Adipose tissue (tissue), 3 donors: ENCODE data around the gene HHIPL1. TPM values are rescaled to one million over a fixed set of nuclear protein-coding genes. Genes with fewer than 3 reads are reported as not detected.

Experiments
- H3K27ac ChIP-seq: one replicate; pipeline ENCODE4 v1.5.1; 2013; ENCODE audit warnings: low read depth, low read length
- WGBS, 3 donors: extraction: QIAGEN DNeasy Blood & Tissue Kit; methylation state at CpG; one replicate each; pipeline ENCODE4 v1.1.7; 2013; 5-methylcytosine and 5-hydroxymethylcytosine counted together
- polyA plus RNA-seq, 3 donors: library from polyadenylated mRNA; stranded (reverse); fragments of 200-250 nt; gene quantifications; one replicate each; pipeline ENCODE4 v1.2.3, GENCODE V29; 2013
- donor health status: healthy with polysubstance abuse.
- donor health status: Bipolar disorder and iron deficiency.
- donor health status: healthy.

HHIPL1 gene
- polyA plus RNA-seq, 3 donors: 0.16 to 1.1 (median 0.90) TPM

DNA sequence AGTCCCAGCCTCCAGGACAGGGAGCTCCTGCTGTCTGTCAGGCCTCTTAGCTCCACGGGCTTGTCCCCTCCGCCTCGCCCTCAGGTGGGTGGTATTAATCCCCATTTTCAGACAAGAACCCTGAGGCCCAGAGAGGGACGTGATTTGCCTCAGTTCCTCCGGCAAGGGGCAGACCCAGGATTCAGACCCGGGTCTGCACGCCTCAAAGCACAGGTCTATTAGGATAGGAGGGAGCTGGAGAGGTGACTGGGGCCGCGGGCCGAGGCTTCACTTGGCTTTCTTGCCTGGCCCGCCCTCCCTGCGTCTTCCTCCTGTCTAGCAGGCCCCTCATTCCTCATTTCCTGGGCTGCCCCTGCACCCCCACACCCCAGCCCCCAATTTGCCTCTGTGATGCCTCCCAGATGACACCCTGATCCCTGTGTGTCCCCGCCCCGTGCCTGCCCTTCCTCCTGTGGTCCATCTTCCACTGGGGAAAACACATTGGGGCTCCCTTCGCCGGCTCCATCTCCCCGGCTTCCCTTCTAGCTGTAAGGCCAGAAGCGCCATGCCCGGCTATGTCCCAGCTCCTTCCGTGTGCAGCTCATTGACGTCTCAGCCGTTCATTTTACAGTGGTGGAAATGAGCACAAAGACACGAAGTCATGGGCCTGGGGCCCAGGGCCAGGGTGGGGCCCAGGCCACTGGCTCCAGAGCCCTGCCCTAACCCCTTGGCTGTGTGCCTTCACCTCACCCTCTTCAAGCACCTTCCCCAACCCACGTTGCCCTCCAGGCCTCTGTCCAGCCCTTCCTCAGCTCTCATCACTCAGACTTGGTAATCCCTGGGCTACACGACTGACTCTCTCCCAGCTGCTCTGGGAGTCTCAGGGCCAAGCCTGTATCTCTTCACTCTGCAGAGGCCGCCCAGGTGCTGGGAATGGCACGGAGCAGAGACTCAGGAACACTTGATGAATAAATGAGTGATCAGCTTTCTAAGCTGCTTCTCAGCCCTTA is 23.7 kb downstream of the HHIPL1 start:
- 84 to 88% (median 86%) methylated on average over 27 of the region's 27 CpGs for WGBS, 3 donors

GRCh38 chr14:99670361-99671234 is 25.7 kb downstream of the HHIPL1 start:
- no peak overlapping the region for H3K27ac ChIP-seq
- WGBS, 3 donors: 72 to 78% (median 76%) methylated on average over 14 of the region's 14 CpGs

More for the DNA sequence above, 23.7 kb downstream of the HHIPL1 start:
- no peak overlapping the region for H3K27ac ChIP-seq

DNA sequence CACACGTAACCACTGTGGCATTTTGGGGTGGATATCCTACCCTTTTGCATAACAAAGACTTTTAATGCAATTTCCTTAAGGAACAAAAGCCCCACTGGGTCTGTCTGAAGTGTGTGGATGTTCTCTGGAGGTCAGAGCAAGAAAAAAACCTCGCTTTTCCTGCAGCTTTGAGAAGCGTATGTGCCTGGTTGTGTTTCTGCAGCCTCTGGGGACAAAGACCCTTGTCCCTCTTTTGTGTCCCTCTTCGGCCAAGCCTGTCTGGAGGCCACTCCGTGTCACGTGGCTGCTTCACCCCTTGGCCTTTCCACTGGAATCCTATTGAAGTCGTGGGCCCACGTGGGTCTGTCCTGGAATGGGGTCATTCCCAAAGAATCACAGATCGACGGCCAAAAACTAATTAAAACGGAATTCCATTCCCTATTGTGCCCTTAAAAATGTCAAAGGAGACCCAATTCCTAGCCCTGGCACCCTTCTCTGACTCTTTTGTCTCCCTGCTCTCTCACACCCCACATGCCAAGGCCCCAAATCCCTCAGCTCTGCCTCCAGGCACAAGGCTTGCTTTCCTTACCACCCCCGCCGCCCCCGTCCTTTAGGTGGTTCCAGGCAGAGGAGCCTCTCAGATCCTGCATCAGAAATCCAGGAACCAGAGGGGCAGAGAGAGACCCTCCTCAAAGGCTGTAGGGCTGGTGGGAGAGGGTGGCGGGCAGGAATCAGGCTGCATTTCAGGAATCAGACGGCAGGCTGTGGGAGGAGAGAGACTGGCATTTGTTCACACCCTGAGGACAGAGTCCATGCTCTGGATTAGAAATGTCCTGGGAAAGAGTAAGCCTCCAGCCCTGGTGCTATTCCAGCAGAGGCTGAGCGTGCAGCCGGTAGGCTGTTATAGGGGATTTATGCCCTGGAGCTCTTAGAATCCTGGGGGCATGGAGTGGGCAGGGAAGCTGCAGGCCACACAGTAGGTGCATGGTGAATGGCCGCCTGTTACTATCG is 26.6 kb downstream of the HHIPL1 start:
- 68 to 77% (median 76%) methylated on average over 20 of the region's 20 CpGs for WGBS, 3 donors
- H3K27ac ChIP-seq: no peak overlapping the region

DNA sequence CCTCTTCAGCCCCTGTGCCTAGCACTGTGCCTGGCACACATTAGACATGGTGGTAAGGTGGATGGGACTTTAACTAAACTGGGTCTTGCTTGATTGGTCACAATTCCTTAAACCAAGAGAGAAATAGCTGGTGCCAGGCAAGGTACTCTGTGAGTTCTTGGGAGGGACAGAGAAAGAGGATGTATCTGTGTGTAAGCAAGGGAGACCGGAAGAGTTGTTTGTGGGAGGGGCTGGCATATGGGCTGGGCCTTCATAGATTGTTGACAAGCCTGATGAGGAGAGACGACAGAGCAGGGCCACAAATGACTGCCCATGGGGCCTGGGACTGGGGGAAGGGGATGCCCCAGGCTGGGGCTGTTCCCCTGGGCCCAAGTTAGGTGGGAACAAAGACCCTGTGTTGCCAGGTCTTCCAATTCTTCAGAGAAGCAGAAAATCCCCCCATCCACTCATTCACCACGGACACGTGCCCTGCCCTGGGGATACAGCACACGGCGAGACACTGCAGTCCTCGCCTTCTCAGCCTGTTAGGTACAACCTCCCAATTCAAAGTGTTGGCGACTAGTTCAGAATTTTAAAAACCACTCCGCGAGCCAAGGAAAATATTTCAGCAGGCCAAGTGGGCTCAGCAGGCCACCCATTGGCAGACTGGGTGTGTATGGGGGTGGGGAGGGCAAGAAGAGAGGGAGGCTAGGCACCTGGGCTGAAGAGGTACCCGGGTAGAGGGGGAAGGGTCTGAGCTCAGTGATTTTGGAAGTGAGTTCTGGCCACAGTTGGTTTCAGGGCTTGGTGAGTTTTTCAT is 27.8 kb downstream of the HHIPL1 start:
- 73 to 85% (median 79%) methylated on average over 11 of the region's 11 CpGs for WGBS, 3 donors
- H3K27ac ChIP-seq: no peak overlapping the region

DNA sequence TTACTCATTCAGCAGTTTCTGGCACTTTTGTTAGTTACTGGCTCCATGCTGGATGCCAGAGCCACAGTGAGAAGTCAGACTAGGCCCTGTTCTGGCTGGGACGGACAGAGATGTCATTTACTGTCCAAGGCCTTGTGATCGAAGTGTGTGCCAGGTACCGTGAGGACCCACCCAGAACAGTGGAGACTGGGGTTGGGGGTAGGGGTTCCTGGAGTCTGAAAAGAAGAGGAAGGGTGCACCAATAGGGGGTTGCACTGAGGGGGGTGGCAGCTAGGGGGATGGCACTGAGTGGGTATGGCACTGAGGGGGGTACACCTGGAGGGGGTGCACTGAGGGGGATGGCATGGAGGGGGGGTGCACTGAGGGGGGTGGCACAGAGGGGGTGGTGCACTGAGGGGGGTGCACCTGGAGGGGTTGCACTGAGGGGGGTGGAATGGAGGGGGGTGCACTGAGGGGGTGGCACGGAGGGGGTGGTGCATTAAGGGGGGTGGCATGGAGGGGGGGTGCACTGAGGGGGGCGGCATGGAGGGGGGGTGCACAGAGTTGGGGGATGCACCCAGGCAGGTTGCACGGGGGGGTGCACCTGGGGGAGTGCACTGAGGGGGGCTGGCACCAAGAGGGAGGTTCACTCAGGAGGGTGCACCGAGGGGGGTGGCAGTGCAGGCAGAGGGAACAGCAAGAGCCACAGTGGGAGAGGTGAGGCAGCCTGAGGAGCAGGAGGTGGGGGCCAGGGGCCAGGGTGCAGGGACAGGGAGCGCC is 28.6 kb downstream of the HHIPL1 start:
- no peak overlapping the region for H3K27ac ChIP-seq
- 76 to 83% (median 82%) methylated on average over 6 to 8 of the region's 8 CpGs for WGBS, 3 donors

- 89 to 94% (median 94%) methylated on average over 9 of the region's 9 CpGs for WGBS, 3 donors
- no peak overlapping the region for H3K27ac ChIP-seq
Observed at GRCh38 chr14:99674064-99674650, 29.2 kb downstream of the HHIPL1 start.

DNA sequence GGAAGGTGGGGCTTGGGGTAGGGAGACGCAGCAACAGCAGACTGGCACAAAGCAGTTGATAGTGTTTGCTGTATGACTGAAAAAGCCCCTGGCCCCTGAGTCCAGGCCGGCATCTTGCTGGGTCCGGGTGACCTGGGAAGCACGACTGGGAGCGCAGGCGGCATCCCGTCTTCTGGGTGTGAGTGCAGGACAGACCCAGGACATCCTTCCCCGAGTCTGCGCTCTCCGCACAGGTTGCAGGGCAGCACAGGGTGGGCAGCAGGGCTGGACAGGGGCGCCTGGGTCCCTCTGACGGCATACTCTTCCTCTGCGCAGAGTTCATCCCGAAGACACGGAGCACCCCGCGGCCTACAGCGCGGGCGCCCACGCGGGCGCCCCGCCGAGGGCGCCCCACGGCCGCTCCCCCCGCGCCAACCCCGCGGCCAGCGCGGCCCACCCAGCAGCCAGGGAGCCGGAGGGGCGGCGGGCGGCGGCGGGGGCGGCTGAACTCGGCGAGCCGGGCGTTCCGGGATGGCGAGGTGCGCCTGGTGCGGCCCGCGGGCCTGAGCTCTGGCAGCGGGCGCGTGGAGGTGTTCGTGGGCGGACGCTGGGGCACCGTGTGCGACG is 29.9 kb downstream of the HHIPL1 start:
- 46 to 64% (median 58%) methylated on average over 41 to 60 of the region's 60 CpGs for WGBS, 3 donors
- no peak overlapping the region for H3K27ac ChIP-seq

DNA sequence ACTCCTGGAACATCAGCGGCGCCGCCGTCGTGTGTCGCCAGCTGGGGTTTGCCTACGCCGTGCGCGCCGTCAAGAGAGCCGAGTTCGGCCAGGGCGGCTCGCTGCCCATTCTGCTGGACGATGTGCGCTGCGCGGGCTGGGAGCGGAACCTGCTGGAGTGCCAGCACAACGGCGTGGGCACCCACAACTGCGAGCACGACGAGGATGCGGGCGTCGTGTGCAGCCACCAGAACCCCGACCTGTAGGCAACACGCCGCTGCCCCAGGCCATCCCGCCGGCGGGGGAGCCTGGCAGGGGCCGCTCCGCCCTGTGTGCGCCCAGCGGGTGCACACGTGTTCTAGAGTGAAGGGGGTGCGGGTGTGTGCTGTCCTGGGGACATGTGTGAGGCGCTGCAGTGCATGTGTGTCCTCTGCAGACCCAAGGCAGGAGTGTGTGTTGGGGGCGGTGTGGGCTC is 30.5 kb downstream of the HHIPL1 start:
- H3K27ac ChIP-seq: no peak overlapping the region
- 49 to 64% (median 57%) methylated on average over 36 to 42 of the region's 42 CpGs for WGBS, 3 donors

DNA sequence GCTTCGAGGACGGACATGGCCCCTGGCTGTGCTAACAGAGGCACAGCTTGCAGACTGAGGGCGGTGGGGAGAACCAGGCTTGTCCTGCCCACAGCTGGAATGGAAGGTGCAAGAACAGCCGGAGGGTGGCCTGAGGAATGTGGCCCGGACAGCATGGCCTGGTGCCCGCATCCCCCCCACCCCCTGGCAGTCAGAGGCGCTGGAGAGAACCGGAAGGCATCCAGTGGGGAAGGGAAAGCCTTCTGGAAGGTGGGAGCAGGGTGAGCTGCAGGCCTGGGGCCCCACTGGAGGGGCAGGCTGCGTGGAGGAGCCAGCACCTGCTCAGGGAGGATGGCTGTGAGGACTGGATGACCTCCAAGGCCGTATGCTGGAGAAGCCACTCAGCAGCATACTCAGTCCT is 31.0 kb downstream of the HHIPL1 start:
- no peak overlapping the region for H3K27ac ChIP-seq
- 34 to 62% (median 60%) methylated on average over 9 to 10 of the region's 10 CpGs for WGBS, 3 donors

GRCh38 chr14:99676657-99677056 is 31.7 kb downstream of the HHIPL1 start:
- WGBS, 3 donors: 67 to 73% (median 73%) methylated on average over 8 of the region's 8 CpGs
- H3K27ac ChIP-seq: no peak overlapping the region

DNA sequence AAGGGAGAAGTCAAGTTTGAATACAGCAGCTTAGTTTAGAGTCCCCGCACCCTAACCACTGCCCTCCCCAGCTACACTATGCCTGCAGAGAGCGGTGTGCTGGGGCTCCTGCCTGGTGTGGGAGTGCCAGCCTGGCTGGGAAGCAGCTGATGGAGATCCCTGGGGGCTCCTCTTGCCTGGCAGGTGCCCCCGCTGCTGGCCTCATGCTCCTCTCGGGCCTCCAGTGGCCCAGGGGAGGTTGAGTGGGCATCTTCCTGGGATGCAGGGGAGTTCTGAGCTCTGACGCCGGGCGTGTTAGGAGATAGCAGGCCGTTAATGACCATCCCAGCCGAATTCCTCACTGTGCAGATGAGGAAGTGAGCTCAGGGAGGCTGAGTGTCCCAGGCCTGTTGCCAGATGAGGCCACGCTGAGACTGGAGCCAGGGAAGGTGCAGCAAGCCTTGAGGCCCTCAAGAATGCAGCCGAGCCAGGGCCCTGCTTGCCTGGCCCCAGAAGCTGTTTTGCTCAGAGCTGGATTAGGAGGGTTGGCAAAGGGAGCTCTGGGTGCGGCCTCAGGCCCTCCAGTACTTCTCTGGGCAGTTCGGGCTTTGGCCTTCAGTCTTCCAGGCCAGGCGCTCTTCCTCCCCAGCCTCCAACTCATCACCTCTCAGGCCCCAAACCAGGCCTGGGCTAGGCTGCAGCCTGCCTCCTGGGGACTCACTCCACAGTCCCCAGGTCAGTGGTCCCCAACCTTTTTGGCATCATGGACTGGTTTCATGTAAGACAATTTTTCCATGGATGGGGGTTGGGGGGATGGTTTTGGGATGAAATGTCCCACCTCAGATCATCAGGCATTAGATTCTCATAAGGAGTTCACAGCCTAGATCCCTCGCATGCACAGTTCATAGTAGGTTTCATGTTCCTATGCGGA is 32.6 kb downstream of the HHIPL1 start:
- H3K27ac ChIP-seq: no peak overlapping the region
- 76 to 93% (median 80%) methylated on average over 16 of the region's 16 CpGs for WGBS, 3 donors

DNA sequence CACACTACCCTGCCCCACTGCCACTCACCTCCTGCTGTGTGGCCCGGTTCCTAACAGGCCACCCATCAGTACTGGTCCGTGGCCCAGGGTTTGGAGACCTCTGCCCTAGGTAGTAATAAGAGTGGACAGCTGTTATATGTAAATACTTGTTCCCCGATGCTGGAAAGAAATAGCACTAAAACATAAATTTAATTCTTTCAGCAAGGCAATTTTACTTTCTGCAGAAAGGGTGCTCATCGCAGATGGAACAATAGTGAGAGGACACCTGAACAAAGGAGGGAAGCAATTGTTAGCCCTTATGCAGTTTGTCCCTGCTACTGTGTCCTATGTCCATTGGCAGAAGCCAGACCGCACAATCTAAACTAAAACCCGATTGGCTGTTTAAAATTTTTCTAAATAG is 33.3 kb downstream of the HHIPL1 start:
- no peak overlapping the region for H3K27ac ChIP-seq
- 94 to 98% (median 95%) methylated on average over 6 of the region's 6 CpGs for WGBS, 3 donors

DNA sequence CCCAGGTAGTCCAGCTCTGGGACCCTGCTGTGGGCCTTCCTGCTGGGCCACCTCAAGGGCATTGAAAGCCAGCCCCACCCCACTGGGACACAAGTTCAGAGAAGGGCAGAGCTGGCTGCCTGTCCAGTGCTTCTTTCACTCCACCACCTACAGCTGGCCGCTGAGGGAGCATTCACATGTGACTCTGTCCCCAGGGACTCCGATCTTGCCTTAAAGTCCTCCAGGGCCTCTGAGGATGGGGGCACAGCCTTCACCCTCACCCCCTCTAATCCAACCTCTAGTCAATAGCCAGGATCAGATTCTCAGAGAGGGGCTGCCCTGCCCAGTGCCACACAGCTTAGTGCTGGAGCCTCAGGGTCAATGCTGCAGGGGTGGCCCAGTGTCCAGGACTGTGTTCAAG is 34.2 kb downstream of the HHIPL1 start:
- WGBS, 3 donors: 86 to 93% (median 90%) methylated on average over 2 of the region's 2 CpGs
- no peak overlapping the region for H3K27ac ChIP-seq

- 76 to 78% (median 78%) methylated on average over 8 of the region's 8 CpGs for WGBS, 3 donors
- no peak overlapping the region for H3K27ac ChIP-seq
Observed at GRCh38 chr14:99679543-99679942, 34.6 kb downstream of the HHIPL1 start.

DNA sequence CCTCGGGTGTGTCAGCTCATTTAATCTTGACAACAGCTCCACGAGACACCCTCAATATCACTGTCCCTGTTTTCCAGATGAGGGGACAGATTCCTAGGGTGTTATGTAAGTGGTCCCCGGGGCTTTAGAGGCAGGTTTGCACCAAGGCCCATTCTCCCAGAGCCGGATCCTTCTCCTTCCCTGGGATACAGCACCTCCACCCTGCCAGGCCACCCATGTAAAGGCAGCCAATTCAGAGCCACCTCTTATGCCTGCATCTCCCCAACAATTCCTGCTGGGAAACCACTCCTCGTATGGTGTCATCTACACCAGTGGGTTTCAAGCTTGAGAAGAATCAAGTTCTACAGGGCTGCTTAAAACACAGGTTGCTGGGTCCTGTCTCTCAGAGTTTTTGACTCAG is 35.1 kb downstream of the HHIPL1 start:
- WGBS, 3 donors: 62 to 75% (median 66%) methylated on average over 5 of the region's 5 CpGs
- no peak overlapping the region for H3K27ac ChIP-seq
